ENCODE data around the gene RPS16. TPM values are rescaled to one million over a fixed set of nuclear protein-coding genes. Genes with fewer than 3 reads are reported as not detected.
A peak's percentile ranks its signal among the peaks of the same experiment; 100 is the strongest.

RPS16 gene
- total and polyA plus RNA-seq, 2 of the 13 experiments (the other 11 are each of a cell fraction or from before 2014, with no cell fraction given), result 488 to 2,583 TPM

DNA sequence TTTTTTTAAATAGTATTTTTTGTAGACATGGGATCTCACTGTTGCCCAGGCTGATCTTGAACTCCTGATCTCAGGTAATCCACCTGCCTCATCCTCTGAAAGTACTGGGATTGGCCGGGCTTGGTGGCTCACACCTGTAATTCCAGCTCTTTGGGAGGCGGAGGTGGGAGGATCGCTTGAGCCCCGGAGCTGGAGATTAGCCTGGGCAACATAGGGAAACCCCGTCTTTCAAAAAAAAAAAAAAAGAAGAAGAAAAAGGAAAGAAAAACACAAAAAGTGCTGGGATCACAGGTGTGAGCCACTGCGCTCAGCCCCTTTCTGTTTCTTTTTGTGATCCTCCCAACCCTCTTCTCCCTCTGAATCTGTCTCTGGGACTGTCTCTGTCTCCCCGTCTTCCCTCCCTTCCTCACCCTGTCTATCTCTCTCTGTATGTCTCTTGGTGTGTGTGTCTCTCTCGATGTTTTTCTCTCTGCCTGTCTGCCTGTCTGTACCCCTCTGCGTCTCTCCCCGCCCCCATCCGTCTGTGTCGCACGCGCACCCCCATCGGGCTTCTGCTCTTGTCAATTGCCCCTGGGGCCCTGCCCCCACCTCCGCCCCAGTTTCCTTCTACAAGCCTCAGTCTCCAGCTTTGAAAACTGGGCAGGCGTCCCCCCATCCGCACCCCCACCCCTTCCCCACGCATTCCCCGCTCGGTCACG is 29.6 kb downstream of the RPS16 start (continued):
- TF ChIP-seq SALL2 (CRISPR knock-in tag; IDR thresholded peaks at IDR 0.05) (no peak), HOXA7 (CRISPR knock-in tag; IDR thresholded peaks at IDR 0.05) (no peak), TBP (CRISPR knock-in tag; IDR thresholded peaks at IDR 0.05) (0 out of 2 replicates have a peak, but pooled peaks have one; percentile 14), JUNB (CRISPR knock-in tag; IDR thresholded peaks at IDR 0.05; ENCODE audit: borderline replicate concordance) (no peak), ZNF430 (CRISPR knock-in tag; IDR thresholded peaks at IDR 0.05) (0 out of 2 replicates have a peak, but pooled peaks have one; percentile 8), GATAD2A (CRISPR knock-in tag; IDR thresholded peaks at IDR 0.05) (0 out of 2 replicates have a peak, but pooled peaks have one; percentile 2), ZSCAN30 (CRISPR knock-in tag; IDR thresholded peaks at IDR 0.05) (no peak), RCOR2 (CRISPR knock-in tag; IDR thresholded peaks at IDR 0.05) (no peak), ZNF451 (CRISPR knock-in tag; IDR thresholded peaks at IDR 0.05) (0 out of 2 replicates have a peak, but pooled peaks have one; percentile 0), PAX8 (CRISPR knock-in tag; IDR thresholded peaks at IDR 0.05; ENCODE audit: borderline replicate concordance) (no peak), ATAD3A (CRISPR knock-in tag; IDR thresholded peaks at IDR 0.05) (no peak), ZNF75D (CRISPR knock-in tag; IDR thresholded peaks at IDR 0.05; ENCODE audit: borderline replicate concordance) (no peak), FOXC1 (CRISPR knock-in tag; IDR thresholded peaks at IDR 0.05; ENCODE audit: borderline replicate concordance) (peak; percentile 15; the same call in 1 of the 2 replicates), ZBTB21 (CRISPR knock-in tag; IDR thresholded peaks at IDR 0.05) (no peak), ELF4 (CRISPR knock-in tag; IDR thresholded peaks at IDR 0.05; ENCODE audit: borderline replicate concordance) (no peak), ZNF766 (CRISPR knock-in tag; IDR thresholded peaks at IDR 0.05; ENCODE audit: borderline replicate concordance) (no peak), TCF12 (IDR thresholded peaks at IDR 0.05) (no peak), TCF12 (CRISPR knock-in tag; IDR thresholded peaks at IDR 0.05) (no peak)
- TF ChIP-seq, protein P1, sequence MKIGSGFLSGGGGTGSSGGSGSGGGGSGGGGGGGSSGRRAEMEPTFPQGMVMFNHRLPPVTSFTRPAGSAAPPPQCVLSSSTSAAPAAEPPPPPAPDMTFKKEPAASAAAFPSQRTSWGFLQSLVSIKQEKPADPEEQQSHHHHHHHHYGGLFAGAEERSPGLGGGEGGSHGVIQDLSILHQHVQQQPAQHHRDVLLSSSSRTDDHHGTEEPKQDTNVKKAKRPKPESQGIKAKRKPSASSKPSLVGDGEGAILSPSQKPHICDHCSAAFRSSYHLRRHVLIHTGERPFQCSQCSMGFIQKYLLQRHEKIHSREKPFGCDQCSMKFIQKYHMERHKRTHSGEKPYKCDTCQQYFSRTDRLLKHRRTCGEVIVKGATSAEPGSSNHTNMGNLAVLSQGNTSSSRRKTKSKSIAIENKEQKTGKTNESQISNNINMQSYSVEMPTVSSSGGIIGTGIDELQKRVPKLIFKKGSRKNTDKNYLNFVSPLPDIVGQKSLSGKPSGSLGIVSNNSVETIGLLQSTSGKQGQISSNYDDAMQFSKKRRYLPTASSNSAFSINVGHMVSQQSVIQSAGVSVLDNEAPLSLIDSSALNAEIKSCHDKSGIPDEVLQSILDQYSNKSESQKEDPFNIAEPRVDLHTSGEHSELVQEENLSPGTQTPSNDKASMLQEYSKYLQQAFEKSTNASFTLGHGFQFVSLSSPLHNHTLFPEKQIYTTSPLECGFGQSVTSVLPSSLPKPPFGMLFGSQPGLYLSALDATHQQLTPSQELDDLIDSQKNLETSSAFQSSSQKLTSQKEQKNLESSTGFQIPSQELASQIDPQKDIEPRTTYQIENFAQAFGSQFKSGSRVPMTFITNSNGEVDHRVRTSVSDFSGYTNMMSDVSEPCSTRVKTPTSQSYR (CRISPR knock-in tag; IDR thresholded peaks at IDR 0.05; ENCODE audit: borderline replicate concordance), result peak; percentile 72; the same call in 1 of the 2 replicates
- TF ChIP-seq, protein P2, sequence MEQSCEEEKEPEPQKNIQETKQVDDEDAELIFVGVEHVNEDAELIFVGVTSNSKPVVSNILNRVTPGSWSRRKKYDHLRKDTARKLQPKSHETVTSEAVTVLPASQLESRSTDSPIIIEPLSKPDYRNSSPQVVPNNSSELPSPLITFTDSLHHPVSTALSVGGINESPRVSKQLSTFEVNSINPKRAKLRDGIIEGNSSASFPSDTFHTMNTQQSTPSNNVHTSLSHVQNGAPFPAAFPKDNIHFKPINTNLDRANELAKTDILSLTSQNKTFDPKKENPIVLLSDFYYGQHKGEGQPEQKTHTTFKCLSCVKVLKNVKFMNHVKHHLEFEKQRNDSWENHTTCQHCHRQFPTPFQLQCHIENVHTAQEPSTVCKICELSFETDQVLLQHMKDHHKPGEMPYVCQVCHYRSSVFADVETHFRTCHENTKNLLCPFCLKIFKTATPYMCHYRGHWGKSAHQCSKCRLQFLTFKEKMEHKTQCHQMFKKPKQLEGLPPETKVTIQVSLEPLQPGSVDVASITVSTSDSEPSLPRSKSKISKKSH (CRISPR knock-in tag; IDR thresholded peaks at IDR 0.05; ENCODE audit: borderline replicate concordance), result no peak
- TF ChIP-seq, protein P3, sequence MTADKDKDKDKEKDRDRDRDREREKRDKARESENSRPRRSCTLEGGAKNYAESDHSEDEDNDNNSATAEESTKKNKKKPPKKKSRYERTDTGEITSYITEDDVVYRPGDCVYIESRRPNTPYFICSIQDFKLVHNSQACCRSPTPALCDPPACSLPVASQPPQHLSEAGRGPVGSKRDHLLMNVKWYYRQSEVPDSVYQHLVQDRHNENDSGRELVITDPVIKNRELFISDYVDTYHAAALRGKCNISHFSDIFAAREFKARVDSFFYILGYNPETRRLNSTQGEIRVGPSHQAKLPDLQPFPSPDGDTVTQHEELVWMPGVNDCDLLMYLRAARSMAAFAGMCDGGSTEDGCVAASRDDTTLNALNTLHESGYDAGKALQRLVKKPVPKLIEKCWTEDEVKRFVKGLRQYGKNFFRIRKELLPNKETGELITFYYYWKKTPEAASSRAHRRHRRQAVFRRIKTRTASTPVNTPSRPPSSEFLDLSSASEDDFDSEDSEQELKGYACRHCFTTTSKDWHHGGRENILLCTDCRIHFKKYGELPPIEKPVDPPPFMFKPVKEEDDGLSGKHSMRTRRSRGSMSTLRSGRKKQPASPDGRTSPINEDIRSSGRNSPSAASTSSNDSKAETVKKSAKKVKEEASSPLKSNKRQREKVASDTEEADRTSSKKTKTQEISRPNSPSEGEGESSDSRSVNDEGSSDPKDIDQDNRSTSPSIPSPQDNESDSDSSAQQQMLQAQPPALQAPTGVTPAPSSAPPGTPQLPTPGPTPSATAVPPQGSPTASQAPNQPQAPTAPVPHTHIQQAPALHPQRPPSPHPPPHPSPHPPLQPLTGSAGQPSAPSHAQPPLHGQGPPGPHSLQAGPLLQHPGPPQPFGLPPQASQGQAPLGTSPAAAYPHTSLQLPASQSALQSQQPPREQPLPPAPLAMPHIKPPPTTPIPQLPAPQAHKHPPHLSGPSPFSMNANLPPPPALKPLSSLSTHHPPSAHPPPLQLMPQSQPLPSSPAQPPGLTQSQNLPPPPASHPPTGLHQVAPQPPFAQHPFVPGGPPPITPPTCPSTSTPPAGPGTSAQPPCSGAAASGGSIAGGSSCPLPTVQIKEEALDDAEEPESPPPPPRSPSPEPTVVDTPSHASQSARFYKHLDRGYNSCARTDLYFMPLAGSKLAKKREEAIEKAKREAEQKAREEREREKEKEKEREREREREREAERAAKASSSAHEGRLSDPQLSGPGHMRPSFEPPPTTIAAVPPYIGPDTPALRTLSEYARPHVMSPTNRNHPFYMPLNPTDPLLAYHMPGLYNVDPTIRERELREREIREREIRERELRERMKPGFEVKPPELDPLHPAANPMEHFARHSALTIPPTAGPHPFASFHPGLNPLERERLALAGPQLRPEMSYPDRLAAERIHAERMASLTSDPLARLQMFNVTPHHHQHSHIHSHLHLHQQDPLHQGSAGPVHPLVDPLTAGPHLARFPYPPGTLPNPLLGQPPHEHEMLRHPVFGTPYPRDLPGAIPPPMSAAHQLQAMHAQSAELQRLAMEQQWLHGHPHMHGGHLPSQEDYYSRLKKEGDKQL (CRISPR knock-in tag; IDR thresholded peaks at IDR 0.05; ENCODE audit: low read depth), result no peak

Data from HepG2 (cell line).